H1 (cell line): ENCODE results near the gene TSPAN6. TPM values are rescaled to one million over a fixed set of nuclear protein-coding genes. Genes with fewer than 3 reads are reported as not detected.

Source experiments
- ASH2L ChIP-seq: fragments of 200-600, 300-600 bp; sonication (generic); IDR thresholded peaks from one replicate; pipeline ENCODE4 v1.7.1; 2017; ENCODE audit warnings: low read length
- KDM1A ChIP-seq: fragments of 200-600, 300-600 bp; sonication (generic); IDR thresholded peaks from 2 replicates; pipeline ENCODE4 v1.7.1; 2016; ENCODE audit warnings: mild to moderate bottlenecking, low read length, borderline replicate concordance
- TBP ChIP-seq: IDR thresholded peaks from 2 replicates; pipeline ENCODE4 v1.6.1; 2011; ENCODE audit warnings: low read depth, low read length, improper control_type of control experiment
- polyA plus RNA-seq, 7 experiments: library from polyadenylated mRNA; depleted of rRNA in 3 of 7; stranded (reverse) in 5 of 7; unstranded in 2 of 7; fragments of >200 nt in 5 of 7; fragments of 200-250 nt in 2 of 7; gene quantifications; 1 replicate in 5 of 7; 2 replicates in 1 of 7; 4 replicates in 1 of 7; pipeline versions ENCODE4 v1.2.1 to v1.2.3, GENCODE V29; 2011 to 2013; ENCODE audit warnings: missing spikeins in 2 of 7, mixed read lengths in 2 of 7
- total RNA-seq: library from RNA; stranded (reverse); fragmentation: NEBNext Ultra II Directional; extraction: Animal tissue kit (Norgen Biotek cat#: 25700); gene quantifications from 2 replicates; pipeline ENCODE4 v1.2.1, GENCODE V29; 2021
- TF ChIP-seq, protein P1 (sequence below): fragments of 300-600 bp; sonication (generic); IDR thresholded peaks from 2 replicates; pipeline ENCODE4 v1.7.1; 2012; ENCODE audit warnings: low read length, moderate library complexity, mild to moderate bottlenecking, inconsistent platforms; ENCODE audit not compliant: insufficient replicate concordance
- TF ChIP-seq, protein P2 (sequence below): IDR thresholded peaks from 2 replicates; pipeline ENCODE4 v1.6.1; 2012; ENCODE audit warnings: low read length, inconsistent platforms

TSPAN6 gene
- total and polyA plus RNA-seq, 2 of the 8 experiments (the other 6 are each of a cell fraction or from before 2014, with no cell fraction given): 58.1 to 67.7 TPM

DNA sequence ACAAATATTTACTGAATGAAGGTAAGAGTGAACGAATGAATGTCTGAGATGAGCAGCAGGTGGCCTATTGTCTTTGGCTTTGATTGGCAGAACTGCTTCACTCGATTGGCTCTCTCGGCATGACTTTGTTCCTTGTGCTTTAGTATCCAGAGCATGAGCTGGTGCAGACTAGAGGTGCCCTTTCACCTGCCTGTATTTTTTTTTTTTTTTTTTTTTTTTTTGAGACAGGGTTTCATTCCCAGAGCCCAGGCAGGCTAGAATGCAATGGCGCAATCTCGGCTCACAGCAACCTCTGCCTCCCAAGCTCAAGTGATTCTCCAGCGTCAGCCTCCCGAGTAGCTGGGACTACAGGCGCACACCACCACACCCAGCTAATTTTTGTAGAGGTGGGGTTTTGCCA is 46.3 kb upstream of the TSPAN6 start (continued):
- TF ChIP-seq, protein P1, sequence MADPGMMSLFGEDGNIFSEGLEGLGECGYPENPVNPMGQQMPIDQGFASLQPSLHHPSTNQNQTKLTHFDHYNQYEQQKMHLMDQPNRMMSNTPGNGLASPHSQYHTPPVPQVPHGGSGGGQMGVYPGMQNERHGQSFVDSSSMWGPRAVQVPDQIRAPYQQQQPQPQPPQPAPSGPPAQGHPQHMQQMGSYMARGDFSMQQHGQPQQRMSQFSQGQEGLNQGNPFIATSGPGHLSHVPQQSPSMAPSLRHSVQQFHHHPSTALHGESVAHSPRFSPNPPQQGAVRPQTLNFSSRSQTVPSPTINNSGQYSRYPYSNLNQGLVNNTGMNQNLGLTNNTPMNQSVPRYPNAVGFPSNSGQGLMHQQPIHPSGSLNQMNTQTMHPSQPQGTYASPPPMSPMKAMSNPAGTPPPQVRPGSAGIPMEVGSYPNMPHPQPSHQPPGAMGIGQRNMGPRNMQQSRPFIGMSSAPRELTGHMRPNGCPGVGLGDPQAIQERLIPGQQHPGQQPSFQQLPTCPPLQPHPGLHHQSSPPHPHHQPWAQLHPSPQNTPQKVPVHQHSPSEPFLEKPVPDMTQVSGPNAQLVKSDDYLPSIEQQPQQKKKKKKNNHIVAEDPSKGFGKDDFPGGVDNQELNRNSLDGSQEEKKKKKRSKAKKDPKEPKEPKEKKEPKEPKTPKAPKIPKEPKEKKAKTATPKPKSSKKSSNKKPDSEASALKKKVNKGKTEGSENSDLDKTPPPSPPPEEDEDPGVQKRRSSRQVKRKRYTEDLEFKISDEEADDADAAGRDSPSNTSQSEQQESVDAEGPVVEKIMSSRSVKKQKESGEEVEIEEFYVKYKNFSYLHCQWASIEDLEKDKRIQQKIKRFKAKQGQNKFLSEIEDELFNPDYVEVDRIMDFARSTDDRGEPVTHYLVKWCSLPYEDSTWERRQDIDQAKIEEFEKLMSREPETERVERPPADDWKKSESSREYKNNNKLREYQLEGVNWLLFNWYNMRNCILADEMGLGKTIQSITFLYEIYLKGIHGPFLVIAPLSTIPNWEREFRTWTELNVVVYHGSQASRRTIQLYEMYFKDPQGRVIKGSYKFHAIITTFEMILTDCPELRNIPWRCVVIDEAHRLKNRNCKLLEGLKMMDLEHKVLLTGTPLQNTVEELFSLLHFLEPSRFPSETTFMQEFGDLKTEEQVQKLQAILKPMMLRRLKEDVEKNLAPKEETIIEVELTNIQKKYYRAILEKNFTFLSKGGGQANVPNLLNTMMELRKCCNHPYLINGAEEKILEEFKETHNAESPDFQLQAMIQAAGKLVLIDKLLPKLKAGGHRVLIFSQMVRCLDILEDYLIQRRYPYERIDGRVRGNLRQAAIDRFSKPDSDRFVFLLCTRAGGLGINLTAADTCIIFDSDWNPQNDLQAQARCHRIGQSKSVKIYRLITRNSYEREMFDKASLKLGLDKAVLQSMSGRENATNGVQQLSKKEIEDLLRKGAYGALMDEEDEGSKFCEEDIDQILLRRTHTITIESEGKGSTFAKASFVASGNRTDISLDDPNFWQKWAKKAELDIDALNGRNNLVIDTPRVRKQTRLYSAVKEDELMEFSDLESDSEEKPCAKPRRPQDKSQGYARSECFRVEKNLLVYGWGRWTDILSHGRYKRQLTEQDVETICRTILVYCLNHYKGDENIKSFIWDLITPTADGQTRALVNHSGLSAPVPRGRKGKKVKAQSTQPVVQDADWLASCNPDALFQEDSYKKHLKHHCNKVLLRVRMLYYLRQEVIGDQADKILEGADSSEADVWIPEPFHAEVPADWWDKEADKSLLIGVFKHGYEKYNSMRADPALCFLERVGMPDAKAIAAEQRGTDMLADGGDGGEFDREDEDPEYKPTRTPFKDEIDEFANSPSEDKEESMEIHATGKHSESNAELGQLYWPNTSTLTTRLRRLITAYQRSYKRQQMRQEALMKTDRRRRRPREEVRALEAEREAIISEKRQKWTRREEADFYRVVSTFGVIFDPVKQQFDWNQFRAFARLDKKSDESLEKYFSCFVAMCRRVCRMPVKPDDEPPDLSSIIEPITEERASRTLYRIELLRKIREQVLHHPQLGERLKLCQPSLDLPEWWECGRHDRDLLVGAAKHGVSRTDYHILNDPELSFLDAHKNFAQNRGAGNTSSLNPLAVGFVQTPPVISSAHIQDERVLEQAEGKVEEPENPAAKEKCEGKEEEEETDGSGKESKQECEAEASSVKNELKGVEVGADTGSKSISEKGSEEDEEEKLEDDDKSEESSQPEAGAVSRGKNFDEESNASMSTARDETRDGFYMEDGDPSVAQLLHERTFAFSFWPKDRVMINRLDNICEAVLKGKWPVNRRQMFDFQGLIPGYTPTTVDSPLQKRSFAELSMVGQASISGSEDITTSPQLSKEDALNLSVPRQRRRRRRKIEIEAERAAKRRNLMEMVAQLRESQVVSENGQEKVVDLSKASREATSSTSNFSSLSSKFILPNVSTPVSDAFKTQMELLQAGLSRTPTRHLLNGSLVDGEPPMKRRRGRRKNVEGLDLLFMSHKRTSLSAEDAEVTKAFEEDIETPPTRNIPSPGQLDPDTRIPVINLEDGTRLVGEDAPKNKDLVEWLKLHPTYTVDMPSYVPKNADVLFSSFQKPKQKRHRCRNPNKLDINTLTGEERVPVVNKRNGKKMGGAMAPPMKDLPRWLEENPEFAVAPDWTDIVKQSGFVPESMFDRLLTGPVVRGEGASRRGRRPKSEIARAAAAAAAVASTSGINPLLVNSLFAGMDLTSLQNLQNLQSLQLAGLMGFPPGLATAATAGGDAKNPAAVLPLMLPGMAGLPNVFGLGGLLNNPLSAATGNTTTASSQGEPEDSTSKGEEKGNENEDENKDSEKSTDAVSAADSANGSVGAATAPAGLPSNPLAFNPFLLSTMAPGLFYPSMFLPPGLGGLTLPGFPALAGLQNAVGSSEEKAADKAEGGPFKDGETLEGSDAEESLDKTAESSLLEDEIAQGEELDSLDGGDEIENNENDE: no peak
- TF ChIP-seq, protein P2, sequence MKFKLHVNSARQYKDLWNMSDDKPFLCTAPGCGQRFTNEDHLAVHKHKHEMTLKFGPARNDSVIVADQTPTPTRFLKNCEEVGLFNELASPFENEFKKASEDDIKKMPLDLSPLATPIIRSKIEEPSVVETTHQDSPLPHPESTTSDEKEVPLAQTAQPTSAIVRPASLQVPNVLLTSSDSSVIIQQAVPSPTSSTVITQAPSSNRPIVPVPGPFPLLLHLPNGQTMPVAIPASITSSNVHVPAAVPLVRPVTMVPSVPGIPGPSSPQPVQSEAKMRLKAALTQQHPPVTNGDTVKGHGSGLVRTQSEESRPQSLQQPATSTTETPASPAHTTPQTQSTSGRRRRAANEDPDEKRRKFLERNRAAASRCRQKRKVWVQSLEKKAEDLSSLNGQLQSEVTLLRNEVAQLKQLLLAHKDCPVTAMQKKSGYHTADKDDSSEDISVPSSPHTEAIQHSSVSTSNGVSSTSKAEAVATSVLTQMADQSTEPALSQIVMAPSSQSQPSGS: no peak
- TF ChIP-seq ASH2L: no peak
- TF ChIP-seq KDM1A: no peak
- TF ChIP-seq TBP: no peak
